Measurements from ENCODE around the gene FIG4.

DNA sequence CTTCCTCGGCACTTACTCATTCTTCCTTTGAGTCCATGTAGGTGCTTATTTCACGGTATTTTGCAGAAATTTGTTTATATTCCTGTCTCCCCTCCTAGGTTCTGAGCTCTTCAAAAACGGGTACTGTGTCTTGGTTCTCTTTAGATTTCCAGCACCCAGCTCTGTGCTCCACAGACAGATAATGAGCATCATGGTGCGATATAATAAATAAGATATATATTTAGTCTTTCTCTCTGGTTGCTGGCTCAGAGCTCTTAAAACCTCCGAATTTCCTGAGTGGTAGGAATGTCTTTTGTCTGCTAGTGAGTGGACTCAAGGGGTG, 179.0 kb downstream of the FIG4 start:
- TF ChIP-seq, protein P1, sequence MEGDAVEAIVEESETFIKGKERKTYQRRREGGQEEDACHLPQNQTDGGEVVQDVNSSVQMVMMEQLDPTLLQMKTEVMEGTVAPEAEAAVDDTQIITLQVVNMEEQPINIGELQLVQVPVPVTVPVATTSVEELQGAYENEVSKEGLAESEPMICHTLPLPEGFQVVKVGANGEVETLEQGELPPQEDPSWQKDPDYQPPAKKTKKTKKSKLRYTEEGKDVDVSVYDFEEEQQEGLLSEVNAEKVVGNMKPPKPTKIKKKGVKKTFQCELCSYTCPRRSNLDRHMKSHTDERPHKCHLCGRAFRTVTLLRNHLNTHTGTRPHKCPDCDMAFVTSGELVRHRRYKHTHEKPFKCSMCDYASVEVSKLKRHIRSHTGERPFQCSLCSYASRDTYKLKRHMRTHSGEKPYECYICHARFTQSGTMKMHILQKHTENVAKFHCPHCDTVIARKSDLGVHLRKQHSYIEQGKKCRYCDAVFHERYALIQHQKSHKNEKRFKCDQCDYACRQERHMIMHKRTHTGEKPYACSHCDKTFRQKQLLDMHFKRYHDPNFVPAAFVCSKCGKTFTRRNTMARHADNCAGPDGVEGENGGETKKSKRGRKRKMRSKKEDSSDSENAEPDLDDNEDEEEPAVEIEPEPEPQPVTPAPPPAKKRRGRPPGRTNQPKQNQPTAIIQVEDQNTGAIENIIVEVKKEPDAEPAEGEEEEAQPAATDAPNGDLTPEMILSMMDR (IDR thresholded peaks at IDR 0.05; ENCODE audit: low read depth, low read length, poor library complexity, severe bottlenecking): no peak
- TF ChIP-seq EZH2phosphoT487 (IDR thresholded peaks at IDR 0.05; ENCODE audit: borderline replicate concordance, low read length): no peak
